ENCODE measurements around the gene KDM4B.

KDM4B gene

GRCh38 chr19:4986056-4986455 lies 17.1 kb downstream of the KDM4B start:
- DNase-seq: no peak

- DNase-seq: no peak
Observed at GRCh38 chr19:4986471-4986891, 17.6 kb downstream of the KDM4B start.

- DNase-seq: no peak
Observed at GRCh38 chr19:4987256-4987655, 18.3 kb downstream of the KDM4B start.

GRCh38 chr19:4987692-4988370 lies 18.9 kb downstream of the KDM4B start:
- no peak for DNase-seq

GRCh38 chr19:4988770-4989251 lies 19.9 kb downstream of the KDM4B start:
- peak; percentile 71 for DNase-seq

GRCh38 chr19:4990306-4990705 lies 21.4 kb downstream of the KDM4B start:
- no peak for DNase-seq

- no peak for DNase-seq
Observed at GRCh38 chr19:4991538-4991937, 22.6 kb downstream of the KDM4B start.

GRCh38 chr19:4991996-4992698 lies 23.2 kb downstream of the KDM4B start:
- no peak for DNase-seq

- no peak for DNase-seq
Observed at GRCh38 chr19:4993683-4994082, 24.8 kb downstream of the KDM4B start.

- no peak for DNase-seq
Observed at GRCh38 chr19:4996701-4997100, 27.8 kb downstream of the KDM4B start.

- DNase-seq: no peak
Observed at GRCh38 chr19:4997297-4997696, 28.4 kb downstream of the KDM4B start.

GRCh38 chr19:5000120-5000611 lies 31.3 kb downstream of the KDM4B start:
- no peak for DNase-seq

- peak; percentile 3 for DNase-seq
Observed at GRCh38 chr19:5001615-5002014, 32.7 kb downstream of the KDM4B start.

GRCh38 chr19:5002143-5002542 lies 33.2 kb downstream of the KDM4B start:
- DNase-seq: peak; percentile 1

GRCh38 chr19:5003781-5004180 lies 34.9 kb downstream of the KDM4B start:
- no peak for DNase-seq

GRCh38 chr19:5005096-5005495 lies 36.2 kb downstream of the KDM4B start:
- DNase-seq: no peak

- DNase-seq: no peak
Observed at GRCh38 chr19:5006201-5006600, 37.3 kb downstream of the KDM4B start.

GRCh38 chr19:5006821-5007220 lies 37.9 kb downstream of the KDM4B start:
- DNase-seq: no peak

- DNase-seq: no peak
Observed at GRCh38 chr19:5011476-5012238, 42.7 kb downstream of the KDM4B start.

- DNase-seq: no peak
Observed at GRCh38 chr19:5012688-5013457, 44.0 kb downstream of the KDM4B start.

GRCh38 chr19:5013761-5014160 lies 44.8 kb downstream of the KDM4B start:
- DNase-seq: no peak

GRCh38 chr19:5014941-5015340 lies 46.0 kb downstream of the KDM4B start:
- no peak for DNase-seq

- DNase-seq: no peak
Observed at GRCh38 chr19:5016268-5016667, 47.4 kb downstream of the KDM4B start.
